K562 (cell line): ENCODE results near the gene LZTFL1. TPM values are rescaled to one million over a fixed set of nuclear protein-coding genes. Genes with fewer than 3 reads are reported as not detected.

Experiments used
- ARNT ChIP-seq, 2 experiments: fragments of 450-650 bp; IDR thresholded peaks; 2 replicates each; pipeline ENCODE4 v1.6.1; 2016; ENCODE audit warnings: mild to moderate bottlenecking in 1 of 2
- DMBX1 ChIP-seq: fragments of 250-450 bp; sonication (Bioruptor Pico); IDR thresholded peaks from 2 replicates; pipeline ENCODE4 v1.8.0; 2022; ENCODE audit warnings: inconsistent platforms, mild to moderate bottlenecking, moderate library complexity, borderline replicate concordance
- ELF4 ChIP-seq: fragments of 450-650 bp; formaldehyde crosslinking; IDR thresholded peaks from 2 replicates; pipeline ENCODE4 v1.4.0; 2022; ENCODE audit warnings: missing genetic modification characterization
- EP300 ChIP-seq: IDR thresholded peaks from 2 replicates; pipeline ENCODE4 v1.6.1; 2012; ENCODE audit warnings: low read length, improper control_type of control experiment
- ETV1 ChIP-seq: fragments of 450-650 bp; conservative IDR thresholded peaks from 2 replicates; pipeline ENCODE4 v1.6.1; 2016; ENCODE audit warnings: missing genetic modification characterization, control low read depth, low read depth, missing compliant biosample characterization
- MXI1 ChIP-seq: IDR thresholded peaks from 2 replicates; pipeline ENCODE4 v1.6.1; 2011; ENCODE audit warnings: low read depth, mild to moderate bottlenecking, improper control_type of control experiment, low read length
- NR2C1 ChIP-seq, 2 experiments: fragments of 450-650 bp; IDR thresholded peaks; 2 replicates each; pipeline ENCODE4 v1.6.1; 2017; ENCODE audit warnings: mild to moderate bottlenecking in 2 of 2, antibody characterized with exemption in 1 of 2, inconsistent platforms in 1 of 2, missing compliant biosample characterization in 1 of 2, missing genetic modification characterization in 1 of 2
- NR2C2 ChIP-seq, 2 experiments: fragments of 200-800 bp in 1 of 2; sonication (Bioruptor generic) in 1 of 2; sonication (generic) in 1 of 2; formaldehyde crosslinking in 1 of 2; IDR thresholded peaks; 2 replicates each; pipeline versions ENCODE4 v1.6.1 to v1.8.0; 2016 to 2022; ENCODE audit warnings: mild to moderate bottlenecking in 1 of 2, missing compliant biosample characterization in 1 of 2, missing genetic modification characterization in 1 of 2, missing genetic modification reagents in 1 of 2
- PHB2 ChIP-seq: fragments of 450-650 bp; IDR thresholded peaks from 2 replicates; pipeline ENCODE4 v1.6.1; 2017; ENCODE audit warnings: low read depth
- PKNOX1 ChIP-seq: fragments of 450-650 bp; IDR thresholded peaks from 2 replicates; pipeline ENCODE4 v1.6.1; 2016
- RCOR1 ChIP-seq, 2 experiments: IDR thresholded peaks; 2 replicates each; pipeline ENCODE4 v1.6.1; 2012; ENCODE audit warnings: low read depth in 2 of 2, low read length in 2 of 2, borderline replicate concordance in 1 of 2, improper control_type of control experiment in 1 of 2
- RREB1 ChIP-seq: fragments of 250-450 bp; sonication (Bioruptor Pico); IDR thresholded peaks from 2 replicates; pipeline ENCODE4 v1.4.0; 2020
- SOX6 ChIP-seq: fragments of 450-650 bp; IDR thresholded peaks from 2 replicates; pipeline ENCODE4 v1.6.1; 2014; ENCODE audit warnings: mild to moderate bottlenecking
- TAL1 ChIP-seq: fragments of 450-650 bp; IDR thresholded peaks from 2 replicates; pipeline ENCODE4 v1.6.1; 2016; ENCODE audit warnings: mild to moderate bottlenecking
- TCF3 ChIP-seq: sonication (generic); formaldehyde crosslinking; IDR thresholded peaks from 2 replicates; pipeline ENCODE4 v1.4.0; 2020; ENCODE audit warnings: mild to moderate bottlenecking, missing genetic modification reagents
- ZNF175 ChIP-seq: fragments of 200-800 bp; sonication (Bioruptor generic); IDR thresholded peaks from 2 replicates; pipeline ENCODE4 v1.6.1; 2016; ENCODE audit warnings: low read depth, mild to moderate bottlenecking, missing genetic modification characterization, missing compliant biosample characterization
- ZNF551 ChIP-seq: fragments of 250-450 bp; sonication (Bioruptor Pico); IDR thresholded peaks from 2 replicates; pipeline ENCODE4 v1.5.0; 2021; ENCODE audit warnings: mild to moderate bottlenecking, moderate library complexity
- polyA plus RNA-seq, 8 experiments: library from polyadenylated mRNA; depleted of rRNA in 4 of 8; stranded (reverse) in 5 of 8; unstranded in 3 of 8; fragments of >200 nt; fragmentation: Nextera tagmentation in 2 of 8; fragmentation: Illumina TruSeq in 1 of 8; extraction: Ambion mirVana in 2 of 8; extraction: Trizol in 1 of 8; gene quantifications; 2 replicates each; pipeline versions ENCODE4 v1.2.1 to v1.2.3, GENCODE V29; 2011 to 2014; ENCODE audit warnings: inconsistent platforms in 1 of 8, missing spikeins in 1 of 8
- total RNA-seq, 7 experiments: library from RNA; depleted of rRNA in 6 of 7; stranded (reverse); fragments of >200 nt in 6 of 7; fragmentation: Illumina TruSeq in 2 of 7; extraction: Trizol in 2 of 7; gene quantifications; 2 replicates each; pipeline versions ENCODE4 v1.2.1 to v1.2.3, GENCODE V29; 2011 to 2021; ENCODE audit warnings: low replicate concordance in 1 of 7
- TF ChIP-seq, protein P1 (sequence below), 2 experiments: fragments of 450-650 bp in 1 of 2; sonication (generic) in 1 of 2; formaldehyde crosslinking in 1 of 2; IDR thresholded peaks in 1 of 2; conservative IDR thresholded peaks in 1 of 2; 2 replicates each; pipeline versions ENCODE4 v1.6.1 to v1.8.1; 2016 to 2023; ENCODE audit warnings: mild to moderate bottlenecking in 2 of 2, moderate library complexity in 2 of 2, inconsistent platforms in 1 of 2, missing genetic modification reagents in 1 of 2

The LZTFL1 gene
- total and polyA plus RNA-seq, 9 of the 15 experiments (the other 6 are each of a cell fraction or from before 2014, with no cell fraction given) = 10.7 to 33.7 (median 15.3) TPM

DNA sequence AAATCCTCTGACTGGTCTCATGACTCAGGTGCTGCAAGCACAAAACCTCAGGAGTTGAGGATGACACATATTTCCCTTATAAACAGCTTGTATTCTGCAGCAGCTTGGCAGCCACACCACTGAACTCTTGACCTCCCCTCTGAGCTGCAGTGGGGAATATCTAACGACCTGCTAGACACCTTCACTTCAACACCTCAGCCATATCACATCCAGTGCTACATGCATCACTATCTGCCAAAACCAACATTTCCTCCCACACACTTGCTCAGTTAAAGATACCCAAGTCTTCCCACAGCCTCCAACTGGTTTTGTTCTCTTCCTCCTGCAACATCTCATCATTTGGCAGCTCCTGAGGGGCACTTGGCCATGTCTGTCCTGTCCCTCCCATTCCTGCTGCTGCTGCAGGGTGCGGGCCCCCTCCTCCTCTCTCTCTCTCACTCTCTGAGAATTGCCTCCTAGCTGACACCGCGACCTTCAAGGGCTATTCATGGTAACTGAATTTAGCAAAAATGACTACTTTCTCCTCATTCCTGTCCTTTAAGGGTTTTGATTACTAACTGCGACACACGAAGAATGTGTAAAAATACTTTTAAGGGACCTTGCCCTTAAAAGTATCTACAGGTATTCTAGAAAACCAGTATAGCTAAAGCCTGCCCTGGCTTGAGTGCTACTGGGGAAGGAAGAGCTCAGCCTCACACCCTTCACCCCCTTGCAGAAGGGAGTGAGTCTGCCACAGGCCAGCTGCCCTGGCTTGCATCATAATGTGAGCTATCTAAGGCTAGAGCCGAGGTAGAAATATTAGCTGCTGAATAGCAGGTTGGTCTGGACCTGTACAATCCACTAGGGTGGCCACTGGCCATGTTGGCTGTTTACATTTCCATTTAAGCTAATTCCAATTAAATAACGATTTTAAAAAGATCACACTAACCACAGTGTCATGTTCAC is 39.4 kb upstream of the LZTFL1 start (continued):
- TF ChIP-seq NR2C2 (CRISPR knock-in tag; IDR thresholded peaks at IDR 0.05) (no peak), NR2C2 (tag; IDR thresholded peaks at IDR 0.05) (0 out of 2 replicates have a peak, but pooled peaks have one; percentile 24), RREB1 (CRISPR knock-in tag) (peak; percentile 81; the same call in 1 of the 2 replicates), TAL1 (peak; percentile 92), ZNF175 (CRISPR knock-in tag) (no peak), ARNT (IDR thresholded peaks at IDR 0.05) (peak; percentile 80; a peak in 3 of 4 replicates), RCOR1 (IDR thresholded peaks at IDR 0.05; ENCODE audit: borderline replicate concordance in 1 of 2, low read depth in 2 of 2, low read length in 2 of 2) (peak in 1 of 2 experiments; percentile 94; a peak in 3 of 4 replicates), SOX6 (peak; percentile 74), ETV1 (tag) (no peak), DMBX1 (0 out of 2 replicates have a peak, but pooled peaks have one; percentile 56), MXI1 (no peak), NR2C1 (IDR thresholded peaks at IDR 0.05) (0 out of 2 replicates have a peak, but pooled peaks have one; percentile 10), NR2C1 (tag; IDR thresholded peaks at IDR 0.05) (no peak), ZNF551 (CRISPR knock-in tag) (no peak), TCF3 (CRISPR knock-in tag) (peak; percentile 97), EP300 (peak; percentile 85), PKNOX1 (peak; percentile 41; the same call in 1 of the 2 replicates), PHB2 (peak; percentile 70; the same call in 1 of the 2 replicates), ELF4 (CRISPR knock-in tag) (peak; percentile 89; the same call in 1 of the 2 replicates)
- TF ChIP-seq, protein P1, sequence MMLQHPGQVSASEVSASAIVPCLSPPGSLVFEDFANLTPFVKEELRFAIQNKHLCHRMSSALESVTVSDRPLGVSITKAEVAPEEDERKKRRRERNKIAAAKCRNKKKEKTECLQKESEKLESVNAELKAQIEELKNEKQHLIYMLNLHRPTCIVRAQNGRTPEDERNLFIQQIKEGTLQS (IDR thresholded peaks at IDR 0.05) = peak; percentile 33; the same call in 1 of the 2 replicates
- TF ChIP-seq, protein P1 (CRISPR knock-in tag; conservative IDR thresholded peaks at IDR 0.05) = no peak
